Liver (tissue), 3 donors: ENCODE measurements around the gene CD79A.

Experiments
- ATF3 ChIP-seq: IDR thresholded peaks from 2 replicates; pipeline ENCODE4 v1.6.1; 2016; ENCODE audit warnings: antibody characterized with exemption
- EGR1 ChIP-seq, 2 donors: IDR thresholded peaks; 2 replicates each; pipeline ENCODE4 v1.6.1; 2016 to 2018; ENCODE audit warnings: antibody characterized with exemption in 2 of 2, low read depth in 2 of 2
- JUND ChIP-seq, 2 donors: IDR thresholded peaks; 2 replicates each; pipeline ENCODE4 v1.6.1; 2016; ENCODE audit warnings: antibody characterized with exemption in 2 of 2
- NR2F2 ChIP-seq: IDR thresholded peaks from 2 replicates; pipeline ENCODE4 v1.6.1; 2016; ENCODE audit warnings: antibody characterized with exemption
- RAD21 ChIP-seq, 2 donors: IDR thresholded peaks; 2 replicates each; pipeline ENCODE4 v1.6.1; 2016; ENCODE audit warnings: antibody characterized with exemption in 2 of 2, mild to moderate bottlenecking in 2 of 2
- REST ChIP-seq: IDR thresholded peaks from 2 replicates; pipeline ENCODE4 v1.6.1; 2016; ENCODE audit warnings: antibody characterized with exemption, mild to moderate bottlenecking
- TAF1 ChIP-seq: conservative IDR thresholded peaks from 2 replicates; pipeline ENCODE4 v1.6.1; 2016; ENCODE audit warnings: antibody characterized with exemption, mild to moderate bottlenecking
- YY1 ChIP-seq: IDR thresholded peaks from 2 replicates; pipeline ENCODE4 v1.6.1; 2016; ENCODE audit warnings: antibody characterized with exemption, mild to moderate bottlenecking
- ZBTB33 ChIP-seq: IDR thresholded peaks from 2 replicates; pipeline ENCODE4 v1.6.1; 2016; ENCODE audit warnings: antibody characterized with exemption
- TF ChIP-seq, protein P1 (sequence below): fragments of 150-350 bp; IDR thresholded peaks from 2 replicates; pipeline ENCODE4 v1.5.1; 2017; ENCODE audit warnings: improper control_type of control experiment, low read depth, low read length; ENCODE audit not compliant: missing input control
- TF ChIP-seq, protein P2 (sequence below): IDR thresholded peaks from 2 replicates; pipeline ENCODE4 v1.6.1; 2016; ENCODE audit warnings: antibody characterized with exemption
- donor health status: healthy.
- donor health status: healthy.

GRCh38 chr19:41897820-41898219 lies 20.7 kb downstream of the CD79A start:
- TF ChIP-seq, protein P1, sequence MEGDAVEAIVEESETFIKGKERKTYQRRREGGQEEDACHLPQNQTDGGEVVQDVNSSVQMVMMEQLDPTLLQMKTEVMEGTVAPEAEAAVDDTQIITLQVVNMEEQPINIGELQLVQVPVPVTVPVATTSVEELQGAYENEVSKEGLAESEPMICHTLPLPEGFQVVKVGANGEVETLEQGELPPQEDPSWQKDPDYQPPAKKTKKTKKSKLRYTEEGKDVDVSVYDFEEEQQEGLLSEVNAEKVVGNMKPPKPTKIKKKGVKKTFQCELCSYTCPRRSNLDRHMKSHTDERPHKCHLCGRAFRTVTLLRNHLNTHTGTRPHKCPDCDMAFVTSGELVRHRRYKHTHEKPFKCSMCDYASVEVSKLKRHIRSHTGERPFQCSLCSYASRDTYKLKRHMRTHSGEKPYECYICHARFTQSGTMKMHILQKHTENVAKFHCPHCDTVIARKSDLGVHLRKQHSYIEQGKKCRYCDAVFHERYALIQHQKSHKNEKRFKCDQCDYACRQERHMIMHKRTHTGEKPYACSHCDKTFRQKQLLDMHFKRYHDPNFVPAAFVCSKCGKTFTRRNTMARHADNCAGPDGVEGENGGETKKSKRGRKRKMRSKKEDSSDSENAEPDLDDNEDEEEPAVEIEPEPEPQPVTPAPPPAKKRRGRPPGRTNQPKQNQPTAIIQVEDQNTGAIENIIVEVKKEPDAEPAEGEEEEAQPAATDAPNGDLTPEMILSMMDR, result no peak
- TF ChIP-seq RAD21 (IDR thresholded peaks at IDR 0.05), result no peak
- TF ChIP-seq JUND (IDR thresholded peaks at IDR 0.05), result no peak
- no peak for TF ChIP-seq TAF1
- TF ChIP-seq REST, result no peak
- TF ChIP-seq EGR1 (IDR thresholded peaks at IDR 0.05; ENCODE audit: low read depth in 2 of 2), result no peak
- no peak for TF ChIP-seq YY1
- TF ChIP-seq, protein P2, sequence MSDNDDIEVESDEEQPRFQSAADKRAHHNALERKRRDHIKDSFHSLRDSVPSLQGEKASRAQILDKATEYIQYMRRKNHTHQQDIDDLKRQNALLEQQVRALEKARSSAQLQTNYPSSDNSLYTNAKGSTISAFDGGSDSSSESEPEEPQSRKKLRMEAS, result no peak
- TF ChIP-seq ZBTB33, result no peak
- TF ChIP-seq ATF3, result no peak
- TF ChIP-seq NR2F2, result no peak
